Measurements from ENCODE around the gene ZBED2. TPM values are rescaled to one million over a fixed set of nuclear protein-coding genes. Genes with fewer than 3 reads are reported as not detected.

ZBED2 gene
- total RNA-seq, 1 donor from 2014 or later = 1.0 TPM

GRCh38 chr3:111607240-111607920, 12.2 kb upstream of the ZBED2 start:
- Histone ChIP-seq H3K36me3 (ENCODE audit: insufficient read depth, low read length) (no peaks in the 10 kb centered on the region), H3K79me2 (ENCODE audit: insufficient read depth, low read length) (no peaks in the 10 kb centered on the region), H3K9me3 (ENCODE audit: insufficient read depth, low read depth, low read length) (no peaks in the 10 kb centered on the region), H3K27me3 (ENCODE audit: insufficient read depth, low read length) (no peaks in the 10 kb centered on the region), H2AFZ (ENCODE audit: low read depth, low read length) (no peak overlapping the region), H3K9ac (ENCODE audit: low read length) (no peak overlapping the region), H3K4me3 (ENCODE audit: insufficient read depth, low read depth, low read length) (no peak overlapping the region), H4K20me1 (ENCODE audit: insufficient read depth, low read length) (no peaks in the 10 kb centered on the region), H3K27ac (ENCODE audit: low read depth, low read length) (no peak overlapping the region), H3K4me1 (ENCODE audit: insufficient read depth, low read length) (no peaks in the 10 kb centered on the region), H3K4me2 (ENCODE audit: low read length) (no peak overlapping the region)
- no peak overlapping the region for H3K27ac Mint-ChIP-seq (ENCODE audit: unreplicated experiment)
- H3K4me3 Mint-ChIP-seq (ENCODE audit: unreplicated experiment) = no peak overlapping the region
- peaks cover 2% of the 10 kb centered on the region for H3K4me1 Mint-ChIP-seq (ENCODE audit: low read depth, unreplicated experiment)
- no peak for FAIRE-seq
- H3K36me3 Mint-ChIP-seq (ENCODE audit: low read depth, unreplicated experiment) = no peaks in the 10 kb centered on the region
- peaks cover 5% of the 10 kb centered on the region for H3K27me3 Mint-ChIP-seq (ENCODE audit: low read depth, unreplicated experiment)
- TF ChIP-seq CTCF (IDR thresholded peaks at IDR 0.05; ENCODE audit: insufficient read depth, low read depth, low read length) (no peak), EZH2 (IDR thresholded peaks at IDR 0.05; ENCODE audit: insufficient read depth, low read length) (no peak)
- DNase-seq (ENCODE audit: low read depth) = no peak
- no peaks in the 10 kb centered on the region for H3K9me3 Mint-ChIP-seq (ENCODE audit: unreplicated experiment)

- FAIRE-seq (no peak), DNase-seq (ENCODE audit: low read depth) (no peak)
- no peak overlapping the region for H3K4me2 ChIP-seq (ENCODE audit: low read length)
- no peaks in the 10 kb centered on the region for H3K36me3 ChIP-seq (ENCODE audit: insufficient read depth, low read length)
- H3K79me2 ChIP-seq (ENCODE audit: insufficient read depth, low read length) = no peaks in the 10 kb centered on the region
- H3K4me3 ChIP-seq (ENCODE audit: insufficient read depth, low read depth, low read length) = no peak overlapping the region
- Mint-ChIP-seq H3K4me3 (ENCODE audit: unreplicated experiment) (no peak overlapping the region), H3K27me3 (ENCODE audit: low read depth, unreplicated experiment) (peaks cover 2% of the 10 kb centered on the region), H3K36me3 (ENCODE audit: low read depth, unreplicated experiment) (no peaks in the 10 kb centered on the region), H3K27ac (ENCODE audit: unreplicated experiment) (no peak overlapping the region), H3K4me1 (ENCODE audit: low read depth, unreplicated experiment) (peaks cover 2% of the 10 kb centered on the region), H3K9me3 (ENCODE audit: unreplicated experiment) (no peaks in the 10 kb centered on the region)
- no peaks in the 10 kb centered on the region for H3K4me1 ChIP-seq (ENCODE audit: insufficient read depth, low read length)
- no peak overlapping the region for H3K27ac ChIP-seq (ENCODE audit: low read depth, low read length)
- H3K27me3 ChIP-seq (ENCODE audit: insufficient read depth, low read length) = no peaks in the 10 kb centered on the region
- no peaks in the 10 kb centered on the region for H4K20me1 ChIP-seq (ENCODE audit: insufficient read depth, low read length)
- H3K9ac ChIP-seq (ENCODE audit: low read length) = no peak overlapping the region
- H2AFZ ChIP-seq (ENCODE audit: low read depth, low read length) = no peak overlapping the region
- no peaks in the 10 kb centered on the region for H3K9me3 ChIP-seq (ENCODE audit: insufficient read depth, low read depth, low read length)
- TF ChIP-seq EZH2 (IDR thresholded peaks at IDR 0.05; ENCODE audit: insufficient read depth, low read length) (no peak), CTCF (IDR thresholded peaks at IDR 0.05; ENCODE audit: insufficient read depth, low read depth, low read length) (no peak)
These were observed 10.3 kb upstream of the ZBED2 start for GRCh38 chr3:111605493-111605892.

- Histone ChIP-seq H3K4me3 (ENCODE audit: insufficient read depth, low read depth, low read length) (no peak overlapping the region), H3K79me2 (ENCODE audit: insufficient read depth, low read length) (no peaks in the 10 kb centered on the region), H3K9me3 (ENCODE audit: insufficient read depth, low read depth, low read length) (no peaks in the 10 kb centered on the region), H3K4me2 (ENCODE audit: low read length) (no peak overlapping the region), H4K20me1 (ENCODE audit: insufficient read depth, low read length) (no peaks in the 10 kb centered on the region), H3K27ac (ENCODE audit: low read depth, low read length) (no peak overlapping the region), H3K9ac (ENCODE audit: low read length) (no peak overlapping the region), H3K4me1 (ENCODE audit: insufficient read depth, low read length) (no peaks in the 10 kb centered on the region), H3K27me3 (ENCODE audit: insufficient read depth, low read length) (no peaks in the 10 kb centered on the region), H2AFZ (ENCODE audit: low read depth, low read length) (no peak overlapping the region), H3K36me3 (ENCODE audit: insufficient read depth, low read length) (no peaks in the 10 kb centered on the region)
- no peak overlapping the region for H3K27ac Mint-ChIP-seq (ENCODE audit: unreplicated experiment)
- H3K4me1 Mint-ChIP-seq (ENCODE audit: low read depth, unreplicated experiment) = peaks cover 2% of the 10 kb centered on the region
- FAIRE-seq (no peak), DNase-seq (ENCODE audit: low read depth) (no peak)
- no peaks in the 10 kb centered on the region for H3K9me3 Mint-ChIP-seq (ENCODE audit: unreplicated experiment)
- H3K27me3 Mint-ChIP-seq (ENCODE audit: low read depth, unreplicated experiment) = peaks cover 2% of the 10 kb centered on the region
- no peak overlapping the region for H3K4me3 Mint-ChIP-seq (ENCODE audit: unreplicated experiment)
- peaks cover under 1% of the 10 kb centered on the region for H3K36me3 Mint-ChIP-seq (ENCODE audit: low read depth, unreplicated experiment)
- TF ChIP-seq CTCF (IDR thresholded peaks at IDR 0.05; ENCODE audit: insufficient read depth, low read depth, low read length) (no peak), EZH2 (IDR thresholded peaks at IDR 0.05; ENCODE audit: insufficient read depth, low read length) (no peak)
These were observed 9.9 kb upstream of the ZBED2 start for GRCh38 chr3:111605018-111605417.
